Measurements from ENCODE around the gene COL5A1.
A peak's percentile ranks its signal among the peaks of the same experiment; 100 is the strongest.

COL5A1 gene

GRCh38 chr9:134730011-134730760, 88.6 kb downstream of the COL5A1 start:
- H3K4me1 ChIP-seq, result peaks cover 0 to 14% (median 7%) of the 10 kb centered on the region in 4 donors
- intact Hi-C loops (cut with DNase I; ENCODE audit: low total_unique reads), result loop anchor here (10.0 kb wide), 1 partner anchor 565 kb away; the partner anchor contains the start of gene RNU6ATAC
- DNase-seq, result peak; percentile 68 to 85

GRCh38 chr9:134730761-134731496, 89.3 kb downstream of the COL5A1 start:
- Histone ChIP-seq H3K27ac (peak overlapping the region in 1 of 2 donors; percentile 24), H3K27me3 (no peaks in the 10 kb centered on the region), H3K4me3 (no peak overlapping the region), H3K4me1 (peaks cover 0 to 21% (median 7%) of the 10 kb centered on the region in 4 donors), H3K36me3 (peaks cover 22 to 57% (median 44%) of the 10 kb centered on the region in 3 donors), H3K9me3 (no peaks in the 10 kb centered on the region)
- DNase-seq, result no peak
- no peak for TF ChIP-seq CTCF (IDR thresholded peaks at IDR 0.05)
- intact Hi-C loops (cut with DNase I; ENCODE audit: low total_unique reads), result loop anchor here (10.0 kb wide), 1 partner anchor 566 kb away; the partner anchor contains the start of gene RNU6ATAC

More at GRCh38 chr9:134730011-134730760, 88.6 kb downstream of the COL5A1 start:
- Histone ChIP-seq H3K27ac (peak overlapping the region in 1 of 2 donors; percentile 24), H3K36me3 (peaks cover 22 to 60% (median 47%) of the 10 kb centered on the region in 3 donors), H3K9me3 (no peaks in the 10 kb centered on the region), H3K4me3 (no peak overlapping the region), H3K27me3 (no peaks in the 10 kb centered on the region)
- TF ChIP-seq CTCF (IDR thresholded peaks at IDR 0.05), result no peak

DNA sequence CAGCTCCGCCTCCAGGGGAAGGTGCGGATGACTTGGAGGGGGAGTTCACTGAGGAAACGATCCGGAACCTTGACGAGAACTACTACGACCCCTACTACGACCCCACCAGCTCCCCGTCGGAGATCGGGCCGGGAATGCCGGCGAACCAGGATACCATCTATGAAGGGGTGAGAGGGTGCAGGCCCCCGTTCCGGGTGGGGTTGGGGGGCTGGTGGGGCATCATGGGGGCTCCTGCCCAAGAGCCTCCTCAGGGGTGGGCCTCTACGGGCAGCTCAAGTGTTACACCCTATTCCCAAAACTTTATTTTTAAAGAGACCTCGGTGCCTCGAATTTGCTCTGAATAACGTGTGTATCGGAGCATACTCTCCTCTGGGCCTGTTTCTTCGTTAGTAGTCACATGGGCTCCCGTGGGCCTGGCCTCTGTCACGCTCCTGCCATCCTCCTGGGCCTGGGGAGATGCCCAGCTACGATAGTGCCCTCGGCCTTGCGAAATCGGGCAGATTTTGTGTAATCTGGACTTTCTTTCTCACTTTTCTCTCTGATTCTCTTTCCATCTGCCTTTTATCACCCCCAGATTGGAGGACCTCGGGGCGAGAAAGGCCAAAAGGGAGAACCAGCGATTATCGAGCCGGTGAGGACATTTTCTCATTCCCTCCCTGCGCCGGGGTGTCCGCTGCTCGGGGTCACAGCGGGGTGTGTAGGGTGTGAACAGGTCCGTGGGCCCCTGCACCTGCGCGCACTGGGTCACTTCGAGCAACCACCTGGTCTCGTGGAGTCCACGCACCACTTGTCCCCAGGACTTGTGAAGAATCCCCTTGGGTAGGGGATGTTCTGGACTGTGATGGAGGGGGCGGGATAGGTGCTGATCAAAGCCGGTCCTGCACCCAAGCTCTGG, 90.1 kb downstream of the COL5A1 start:
- TF ChIP-seq CTCF (IDR thresholded peaks at IDR 0.05), result no peak
- DNase-seq, result no peak
- H3K4me3 ChIP-seq, result no peak overlapping the region
- peaks cover 22 to 57% (median 44%) of the 10 kb centered on the region in 3 donors for H3K36me3 ChIP-seq
- H3K27me3 ChIP-seq, result no peaks in the 10 kb centered on the region
- intact Hi-C loops (cut with DNase I; ENCODE audit: low total_unique reads), result loop anchor here (10.0 kb wide), 1 partner anchor 567 kb away; the partner anchor contains the start of gene RNU6ATAC
- peaks cover 0 to 22% (median 7%) of the 10 kb centered on the region in 4 donors for H3K4me1 ChIP-seq
- no peak overlapping the region for H3K27ac ChIP-seq
- H3K9me3 ChIP-seq, result no peaks in the 10 kb centered on the region

- Histone ChIP-seq H3K27ac (no peak overlapping the region), H3K4me1 (peaks cover 0 to 22% (median 7%) of the 10 kb centered on the region in 4 donors), H3K4me3 (no peak overlapping the region), H3K9me3 (no peaks in the 10 kb centered on the region), H3K27me3 (no peaks in the 10 kb centered on the region), H3K36me3 (peaks cover 18 to 53% (median 38%) of the 10 kb centered on the region in 3 donors)
- no peak for DNase-seq
- no peak for TF ChIP-seq CTCF (IDR thresholded peaks at IDR 0.05)
- intact Hi-C loops (cut with DNase I; ENCODE audit: low total_unique reads), result loop anchor here (10.0 kb wide), 1 partner anchor 568 kb away; the partner anchor contains the start of gene RNU6ATAC
These were observed 90.9 kb downstream of the COL5A1 start for GRCh38 chr9:134732392-134733110.

Data from tibial artery (tissue), 4 donors.